Measurements from ENCODE around the gene PLEKHJ1. TPM values are rescaled to one million over a fixed set of nuclear protein-coding genes. Genes with fewer than 3 reads are reported as not detected.
A peak's percentile ranks its signal among the peaks of the same experiment; 100 is the strongest.

Gene PLEKHJ1
- total and polyA plus RNA-seq, 2 of the 8 experiments (the other 6 are each of a cell fraction or from before 2014, with no cell fraction given) = 135 to 187 TPM

DNA sequence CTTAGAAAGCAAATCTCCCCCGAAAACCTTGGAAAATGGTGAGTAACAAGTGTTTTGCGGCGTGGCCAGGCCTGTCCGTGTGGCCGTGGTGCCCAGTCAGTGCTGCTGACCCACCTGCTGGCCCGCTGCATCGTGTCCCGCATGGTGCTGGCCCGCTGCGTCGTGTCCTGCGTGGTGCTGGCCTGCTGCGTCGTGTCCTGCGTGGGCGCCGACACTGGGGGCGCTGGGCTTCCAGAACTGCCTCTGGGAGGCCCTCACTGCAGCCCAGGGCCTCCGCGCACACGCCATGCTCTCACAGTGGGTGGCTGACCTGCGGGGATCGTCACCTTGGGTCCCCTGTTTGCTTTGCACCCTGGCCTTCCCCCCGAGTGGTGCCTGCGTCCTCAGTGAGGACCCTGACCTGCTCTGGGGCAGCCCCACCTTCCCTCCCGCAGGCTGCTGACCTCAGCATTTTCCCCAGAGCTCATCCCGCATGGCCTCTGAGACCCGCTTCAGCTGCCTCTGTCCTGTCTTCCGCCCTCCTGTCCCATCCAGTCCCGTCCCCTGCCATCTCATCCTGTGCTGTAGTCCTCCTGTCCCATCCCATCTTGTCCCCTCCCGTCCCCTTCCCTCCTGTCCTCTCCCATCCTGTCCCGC is 10.6 kb downstream of the PLEKHJ1 start:
- Histone ChIP-seq H3K18ac (ENCODE audit: extremely low read depth, low read length) (no peak overlapping the region), H3K27ac (ENCODE audit: low read depth, low read length) (no peak overlapping the region), H4K5ac (ENCODE audit: insufficient read length, low read depth, low read length) (no peak overlapping the region), H4K8ac (ENCODE audit: extremely low read depth, insufficient read depth, low read length) (no peak overlapping the region), H3K4ac (replicated peaks; ENCODE audit: insufficient read length, low read depth, low read length) (peak overlapping the region; percentile 53), H2BK20ac (ENCODE audit: low read length) (no peak overlapping the region), H3K4me2 (ENCODE audit: insufficient read depth in 1 of 2, low read depth in 2 of 2, low read length in 2 of 2) (no peak overlapping the region), H2AK5ac (ENCODE audit: low read depth, low read length) (no peak overlapping the region), H4K91ac (replicated peaks; ENCODE audit: insufficient read length, low read length) (no peak overlapping the region), H2BK5ac (ENCODE audit: low read depth, low read length) (no peak overlapping the region; the same call in 1 of the 2 replicates), H3K23ac (ENCODE audit: insufficient read length) (no peak overlapping the region), H3K56ac (replicated peaks; ENCODE audit: insufficient read length, low read depth, low read length) (no peak overlapping the region), H2BK15ac (ENCODE audit: low read length) (no peak overlapping the region), H2BK12ac (ENCODE audit: low read depth, low read length) (no peak overlapping the region), H3K4me1 (replicated peaks in 1 of 4; ENCODE audit: control insufficient read depth in 3 of 4, insufficient read depth in 4 of 4, low read length in 3 of 4) (no peaks in the 10 kb centered on the region), H3K79me2 (ENCODE audit: control insufficient read depth in 1 of 2, insufficient read depth in 2 of 2, low read length in 2 of 2) (no peaks in the 10 kb centered on the region), H3K9me3 (ENCODE audit: insufficient read depth in 2 of 2, low read depth in 1 of 2, low read length in 1 of 2) (no peaks in the 10 kb centered on the region), H2AFZ (ENCODE audit: low read length) (no peak overlapping the region), H3K4me3 (ENCODE audit: extremely low read depth in 1 of 4, insufficient read depth in 2 of 4, low read depth in 3 of 4, low read length in 4 of 4) (no peak overlapping the region), H3K14ac (ENCODE audit: insufficient read length) (no peak overlapping the region), H3K27me3 (replicated peaks in 1 of 4; ENCODE audit: control insufficient read depth in 3 of 4, extremely low read depth in 1 of 4, insufficient read depth in 3 of 4, low read length in 3 of 4) (no peaks in the 10 kb centered on the region), H3K9ac (replicated peaks in 1 of 4; ENCODE audit: extremely low read depth in 1 of 4, low read depth in 3 of 4, low read length in 3 of 4) (no peak overlapping the region; a peak in 1 of 7 replicates), H2BK120ac (replicated peaks; ENCODE audit: low read depth, low read length) (no peak overlapping the region), H3K79me1 (ENCODE audit: low read depth, low read length) (no peaks in the 10 kb centered on the region), H4K20me1 (replicated peaks in 1 of 2; ENCODE audit: control insufficient read depth in 1 of 2, insufficient read depth in 2 of 2, low read length in 2 of 2) (peaks cover 0 to 12% of the 10 kb centered on the region in 2 experiments), H3K23me2 (ENCODE audit: low read depth, low read length) (no peaks in the 10 kb centered on the region), H3K36me3 (ENCODE audit: control insufficient read depth in 2 of 4, insufficient read depth in 4 of 4, low read length in 3 of 4) (peaks cover under 1 to 55% (median 17%) of the 10 kb centered on the region in 4 experiments)
- no peak for FAIRE-seq
- ChIA-PET CTCF (ENCODE audit: partially characterized antibody) (interaction anchor here (0.6 to 2.0 kb wide), 5 partner anchors 9 to 71 kb away, joined by 3 to 7 read pairs (median 4); partner anchors contain the start of gene PLEKHJ1), POLR2A (ENCODE audit: partially characterized antibody) (interaction anchor here (0.6 to 6.3 kb wide), 3 partner anchors 9 to 30 kb away, joined by 3 to 61 read pairs (median 4); partner anchors contain the start of gene AMH)
- no peak for DNase-seq (ENCODE audit: low read depth in 1 of 2, low spot score in 2 of 2)
- TF ChIP-seq MAFK (IDR thresholded peaks at IDR 0.05; ENCODE audit: low read depth, low read length) = peak; percentile 71
- TF ChIP-seq SIRT6 (IDR thresholded peaks at IDR 0.05; ENCODE audit: low read length) = no peak
- WGBS, 2 experiments (ENCODE audit: extremely low coverage in 1 of 2, insufficient coverage in 1 of 2, insufficient read length in 1 of 2, insufficient replicate concordance in 2 of 2, low coverage in 1 of 2, low lambda C conversion rate in 2 of 2, missing lambda C conversion rate in 1 of 2) = 92% methylated on average over 28 of the region's 32 CpGs; no CpG with 5 or more reads in 1 of the 2 experiments
